GM12801 (cell line): ENCODE measurements around the gene INO80E.

Source experiments
- TF ChIP-seq, protein P1 (sequence below): IDR thresholded peaks from one replicate; pipeline ENCODE4 v1.5.1; 2011; ENCODE audit warnings: control low read depth; ENCODE audit not compliant: insufficient read length; ENCODE audit errors: extremely low read depth

INO80E gene

DNA sequence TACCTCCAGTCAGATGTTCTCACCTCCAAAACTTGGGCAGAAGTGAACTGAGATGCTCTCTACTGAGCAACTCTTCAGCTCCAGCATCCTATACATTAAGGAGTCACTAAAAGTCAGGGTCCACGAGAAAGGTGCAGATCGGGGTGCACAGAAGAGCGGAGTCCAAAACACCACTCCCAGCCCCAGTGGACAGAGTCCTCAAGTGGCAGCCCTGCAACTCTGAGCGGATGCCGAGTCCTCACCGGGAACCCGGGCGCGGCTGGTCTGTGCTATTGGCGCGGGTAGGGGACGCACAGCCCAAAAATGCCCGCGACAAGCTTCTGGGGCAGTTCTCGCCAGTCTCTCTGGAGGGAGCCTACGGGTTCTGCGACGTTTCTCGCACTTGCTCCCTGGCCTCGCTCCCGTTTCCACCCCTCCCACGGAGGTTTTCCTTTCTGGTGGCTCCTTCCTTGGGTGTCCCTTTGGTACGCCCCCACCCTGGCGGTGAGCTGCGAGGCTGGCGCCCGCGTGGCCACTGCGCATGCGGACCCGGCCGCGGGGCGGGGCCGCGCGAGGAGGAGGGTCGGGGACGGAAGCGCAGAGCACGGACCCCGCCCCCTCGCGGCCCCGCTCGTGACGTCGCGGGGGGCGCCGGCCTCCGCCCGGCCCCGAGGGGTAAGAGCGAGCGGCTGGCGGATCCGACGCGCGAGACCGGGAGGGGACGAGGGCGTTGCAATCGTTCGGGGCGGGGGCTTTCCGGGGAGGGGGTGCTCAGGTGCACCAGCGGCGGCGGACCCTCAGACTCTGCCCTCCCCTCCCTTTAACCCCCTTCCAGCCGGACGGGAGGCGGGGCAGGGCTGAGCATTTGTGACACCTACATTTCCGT, 34.3 kb upstream of the INO80E start, which contains the start of gene TMEM219:
Gene TMEM219, plus strand, starts transcription at position 601 of the 865 bp plus-strand sequence. CDS start 1,065 bp downstream, outside the sequence.
- TF ChIP-seq, protein P1, sequence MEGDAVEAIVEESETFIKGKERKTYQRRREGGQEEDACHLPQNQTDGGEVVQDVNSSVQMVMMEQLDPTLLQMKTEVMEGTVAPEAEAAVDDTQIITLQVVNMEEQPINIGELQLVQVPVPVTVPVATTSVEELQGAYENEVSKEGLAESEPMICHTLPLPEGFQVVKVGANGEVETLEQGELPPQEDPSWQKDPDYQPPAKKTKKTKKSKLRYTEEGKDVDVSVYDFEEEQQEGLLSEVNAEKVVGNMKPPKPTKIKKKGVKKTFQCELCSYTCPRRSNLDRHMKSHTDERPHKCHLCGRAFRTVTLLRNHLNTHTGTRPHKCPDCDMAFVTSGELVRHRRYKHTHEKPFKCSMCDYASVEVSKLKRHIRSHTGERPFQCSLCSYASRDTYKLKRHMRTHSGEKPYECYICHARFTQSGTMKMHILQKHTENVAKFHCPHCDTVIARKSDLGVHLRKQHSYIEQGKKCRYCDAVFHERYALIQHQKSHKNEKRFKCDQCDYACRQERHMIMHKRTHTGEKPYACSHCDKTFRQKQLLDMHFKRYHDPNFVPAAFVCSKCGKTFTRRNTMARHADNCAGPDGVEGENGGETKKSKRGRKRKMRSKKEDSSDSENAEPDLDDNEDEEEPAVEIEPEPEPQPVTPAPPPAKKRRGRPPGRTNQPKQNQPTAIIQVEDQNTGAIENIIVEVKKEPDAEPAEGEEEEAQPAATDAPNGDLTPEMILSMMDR = no peak

- TF ChIP-seq, protein P1 = no peak
Observed at GRCh38 chr16:29962344-29962994, 33.6 kb upstream of the INO80E start.

DNA sequence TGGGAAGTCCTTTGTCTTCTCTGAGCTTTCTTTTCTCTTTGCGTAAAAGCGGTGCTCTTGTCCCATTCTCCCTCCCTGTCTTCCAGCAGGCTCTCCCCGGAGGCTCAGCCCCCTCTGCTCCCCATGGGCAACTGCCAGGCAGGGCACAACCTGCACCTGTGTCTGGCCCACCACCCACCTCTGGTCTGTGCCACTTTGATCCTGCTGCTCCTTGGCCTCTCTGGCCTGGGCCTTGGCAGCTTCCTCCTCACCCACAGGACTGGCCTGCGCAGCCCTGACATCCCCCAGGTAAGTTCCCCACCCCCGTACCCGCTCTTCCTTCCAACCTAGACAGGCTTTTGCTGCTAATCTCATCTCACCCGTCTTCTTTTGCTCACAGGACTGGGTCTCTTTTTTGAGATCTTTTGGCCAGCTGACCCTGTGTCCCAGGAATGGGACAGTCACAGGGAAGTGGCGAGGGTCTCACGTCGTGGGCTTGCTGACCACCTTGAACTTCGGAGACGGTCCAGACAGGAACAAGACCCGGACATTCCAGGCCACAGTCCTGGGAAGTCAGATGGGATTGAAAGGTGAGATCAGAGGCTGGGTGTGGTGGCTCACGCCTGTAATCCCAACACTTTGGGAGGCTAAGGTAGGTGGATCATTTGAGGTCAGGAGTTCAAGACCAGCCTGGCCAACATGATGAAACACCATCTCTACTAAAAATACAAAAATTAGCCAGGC, 32.9 kb upstream of the INO80E start:
- TF ChIP-seq, protein P1 = no peak

- TF ChIP-seq, protein P1 = no peak
Observed at GRCh38 chr16:29968205-29968604, 27.8 kb upstream of the INO80E start.

DNA sequence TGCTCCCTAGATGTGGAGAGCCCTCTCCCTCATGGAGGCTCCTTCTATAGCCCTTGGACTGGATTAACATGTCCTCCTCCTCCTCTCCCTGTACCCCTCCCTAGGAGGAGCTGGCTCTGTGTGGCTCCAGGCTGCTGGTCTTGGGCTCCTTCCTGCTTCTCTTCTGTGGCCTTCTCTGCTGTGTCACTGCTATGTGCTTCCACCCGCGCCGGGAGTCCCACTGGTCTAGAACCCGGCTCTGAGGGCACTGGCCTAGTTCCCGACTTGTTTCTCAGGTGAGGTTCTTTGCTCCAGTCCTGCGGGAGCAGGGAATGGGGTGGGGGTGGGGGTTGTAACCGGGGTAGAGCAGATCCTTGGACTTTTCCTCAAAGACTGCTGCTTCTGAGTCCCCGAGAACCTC, 24.7 kb upstream of the INO80E start:
- TF ChIP-seq, protein P1 = no peak

- TF ChIP-seq, protein P1 = no peak
Observed at GRCh38 chr16:29972500-29972899, 23.5 kb upstream of the INO80E start.

DNA sequence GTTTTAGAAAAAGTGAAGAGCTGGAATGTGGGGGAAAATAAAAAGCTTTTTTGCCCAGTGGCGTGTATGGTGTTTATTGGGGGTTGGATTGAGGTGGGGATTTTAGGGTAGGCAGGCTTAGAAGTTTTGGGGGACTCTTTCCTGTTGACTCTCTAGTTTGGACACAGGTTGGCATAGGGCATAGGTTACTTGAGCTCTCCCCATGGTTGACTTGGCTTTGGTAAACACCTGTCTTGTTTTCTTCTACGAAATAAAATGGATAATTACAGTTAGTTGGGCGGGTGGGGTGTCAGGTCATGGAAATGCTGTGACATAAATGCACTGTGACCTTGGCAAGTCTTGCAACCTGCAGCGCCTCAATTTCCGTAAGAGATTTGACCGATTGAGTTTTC, 23.1 kb upstream of the INO80E start:
- TF ChIP-seq, protein P1 = no peak
